Measurements from ENCODE around the gene G2E3.
"Not testable (repeated sequence)": the region's sequence is repeated elsewhere in the genome, so short reads cannot be mapped to it uniquely, and the experiment has no call there.

The G2E3 gene

DNA sequence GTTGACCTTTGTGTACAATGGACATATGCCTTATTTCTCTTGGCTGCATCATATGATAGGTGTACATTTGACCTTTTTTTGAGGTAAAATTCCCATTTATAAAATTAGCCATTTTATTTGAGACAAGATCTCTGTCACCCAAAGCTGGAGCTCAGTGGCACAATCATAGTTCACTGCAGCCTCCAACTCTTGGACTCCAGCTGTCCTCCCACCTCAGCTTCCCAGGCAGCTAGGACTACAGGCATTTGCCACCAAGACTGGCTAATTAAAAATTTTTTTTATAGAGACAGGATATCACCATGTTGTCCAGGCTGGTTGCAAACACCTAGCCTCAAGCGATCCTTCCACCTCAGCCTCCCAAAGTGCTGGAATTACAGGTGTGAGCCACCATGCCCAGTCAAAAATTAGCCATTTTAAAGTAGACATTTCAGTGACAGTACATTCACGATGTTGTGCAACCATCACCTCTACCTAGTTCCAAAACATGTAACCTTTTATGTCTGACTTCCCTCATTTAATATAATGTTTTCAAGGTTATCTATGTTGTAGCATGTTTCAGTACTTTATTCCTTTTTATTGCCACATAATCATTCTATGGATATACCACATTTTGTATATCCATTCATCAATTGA, 5.4 kb downstream of the G2E3 start:
- no peak for DNase-seq

DNA sequence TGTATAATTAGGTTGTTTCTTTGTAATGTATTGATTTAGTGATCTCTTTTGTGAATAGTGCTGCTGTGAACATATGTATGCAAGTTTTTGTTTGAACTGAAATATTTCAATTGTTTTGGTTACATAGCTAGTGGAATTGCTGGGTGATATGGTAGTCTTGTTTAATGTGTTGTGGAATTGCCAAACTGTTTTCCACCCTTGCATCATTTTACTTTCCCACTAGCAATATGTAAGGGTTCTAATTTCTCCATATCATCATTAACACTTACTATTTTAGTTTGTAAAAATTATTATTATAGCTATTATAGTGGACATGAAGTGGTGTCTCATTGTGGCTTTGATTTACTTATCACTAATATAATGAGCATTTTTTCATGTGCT, 5.9 kb downstream of the G2E3 start:
- no peak for DNase-seq

DNA sequence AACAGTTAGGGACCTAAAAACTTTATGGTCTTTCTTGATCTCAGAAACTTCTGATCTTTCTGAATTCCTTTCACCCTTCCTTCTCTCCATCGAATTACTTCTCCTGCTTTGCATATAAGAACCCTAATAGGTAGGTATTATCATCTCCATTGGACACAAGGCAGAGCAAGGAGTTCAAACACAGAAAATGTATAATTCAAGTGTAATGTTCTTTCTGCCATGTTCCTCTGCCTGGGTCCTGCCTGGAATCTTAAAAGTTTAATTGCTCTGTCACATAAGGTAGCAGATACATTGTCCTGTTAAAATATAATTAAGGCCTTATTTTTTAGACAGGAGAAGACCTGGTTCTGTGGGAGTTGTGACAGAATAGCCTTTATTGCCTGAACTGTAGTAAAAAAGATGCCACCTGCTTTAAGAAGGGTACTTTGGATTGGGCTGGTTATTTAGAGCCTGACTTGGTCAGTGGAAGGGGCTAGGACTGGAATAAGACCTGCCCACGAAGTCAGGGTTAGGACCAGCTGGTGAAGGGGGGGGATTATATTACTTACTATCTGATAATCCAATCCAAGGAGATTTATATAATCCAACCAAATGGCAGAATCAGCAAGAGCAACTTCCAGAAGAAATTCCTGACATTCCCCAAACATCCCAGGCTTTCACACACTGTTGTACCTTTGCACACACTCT, 10.4 kb downstream of the G2E3 start:
- DNase-seq: no peak

DNA sequence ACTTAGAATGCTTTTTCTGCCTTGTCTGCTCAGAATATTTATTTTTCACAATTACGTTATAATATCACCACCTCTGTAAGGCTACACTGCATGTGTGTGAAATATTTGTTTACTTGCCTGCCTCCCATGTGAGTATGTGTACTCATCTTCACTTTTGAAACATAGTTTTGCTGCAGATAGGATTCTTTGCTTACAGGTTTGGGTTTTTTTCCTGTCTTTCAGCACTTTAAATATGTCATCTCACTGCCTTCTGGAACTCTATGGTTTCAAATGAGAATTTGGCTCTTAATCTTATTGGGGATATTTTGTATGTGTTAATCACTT, 10.9 kb downstream of the G2E3 start:
- no peak for DNase-seq

DNA sequence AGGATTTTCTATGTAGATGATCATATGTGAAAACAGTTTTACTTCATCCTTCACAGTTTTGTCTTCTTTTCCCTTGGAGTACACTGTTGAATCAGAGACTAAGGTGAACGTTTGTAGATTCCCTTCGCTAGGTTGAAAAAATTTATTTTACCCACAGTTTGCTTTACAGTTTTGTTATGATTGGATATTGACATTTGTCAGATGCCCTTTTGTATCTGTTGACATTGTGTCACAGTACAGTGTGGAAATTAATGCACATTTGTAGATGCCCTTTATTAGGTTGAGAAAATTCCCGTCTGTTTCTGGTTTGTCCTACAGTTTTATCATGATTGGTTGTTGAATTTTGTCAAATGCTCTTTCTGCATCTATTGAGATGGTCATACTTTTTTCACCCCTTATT, 13.3 kb downstream of the G2E3 start:
- no peak for DNase-seq

GRCh38 chr14:30572771-30573170, 13.8 kb downstream of the G2E3 start:
- DNase-seq: no peak

DNA sequence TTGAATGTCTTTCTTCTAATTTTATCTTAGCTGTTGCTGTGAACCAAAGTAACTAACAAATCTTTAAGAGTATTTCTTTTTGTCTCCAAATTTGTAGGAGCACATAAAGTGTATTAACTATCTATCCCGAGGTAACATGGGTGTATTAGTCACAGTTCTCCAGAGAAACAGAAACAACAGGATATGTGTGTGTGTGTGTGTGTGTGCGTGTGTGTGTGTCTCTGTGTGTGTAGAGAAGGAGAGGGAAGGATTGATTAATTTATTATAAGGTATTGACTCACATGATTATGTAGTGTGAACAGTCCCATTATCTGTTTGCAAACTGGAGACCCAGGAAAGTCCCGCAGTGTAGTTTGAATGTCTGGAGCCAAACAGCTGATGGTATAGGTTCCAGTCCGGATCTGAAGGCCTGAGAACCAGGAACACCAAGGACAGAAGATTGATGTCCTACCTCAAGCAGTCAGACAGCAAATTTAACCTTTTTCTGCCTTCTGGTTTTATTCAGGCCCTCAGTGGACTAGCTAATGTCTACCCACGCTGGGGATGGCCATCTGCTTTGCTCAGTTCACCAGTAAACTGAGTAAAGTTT, 14.4 kb downstream of the G2E3 start:
- no peak for DNase-seq

DNA sequence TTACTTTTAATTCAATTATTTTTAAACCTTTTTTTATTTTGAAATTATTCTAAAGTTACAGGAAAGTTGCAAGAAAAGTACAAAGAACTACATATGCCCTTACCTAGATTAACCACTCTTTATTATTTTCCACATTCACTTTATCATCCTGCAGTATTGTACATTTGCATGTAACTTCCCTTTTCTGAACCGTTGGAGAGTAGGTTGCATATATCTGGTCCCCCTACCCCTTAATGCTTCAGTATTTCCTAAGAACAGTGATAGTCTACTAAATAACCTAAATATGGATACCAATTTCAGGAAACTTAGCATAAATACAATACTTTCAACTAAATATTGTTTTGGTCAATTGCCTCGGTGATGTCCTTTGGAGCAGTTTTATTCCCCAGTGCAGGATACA, 15.0 kb downstream of the G2E3 start:
- no peak for DNase-seq

DNA sequence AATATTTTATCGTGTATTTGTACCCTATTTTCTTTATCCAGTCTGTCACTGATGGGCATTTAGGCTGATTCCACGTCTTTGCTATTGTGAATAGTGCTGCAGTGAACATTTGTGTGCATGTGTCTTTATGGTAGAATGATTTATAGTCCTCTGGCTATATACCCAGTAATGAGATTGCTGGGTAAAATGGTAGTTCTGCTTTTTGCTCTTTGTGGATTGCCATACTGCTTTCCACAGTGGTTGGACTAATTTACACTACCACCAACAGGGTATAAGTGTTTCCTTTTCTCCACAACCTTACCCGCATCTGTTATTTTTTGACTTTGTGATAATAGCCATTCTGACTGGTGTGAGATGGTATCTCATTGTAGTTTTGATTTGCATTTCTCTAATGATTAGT, 15.8 kb downstream of the G2E3 start:
- DNase-seq: not testable (repeated sequence)

- not testable (repeated sequence) for DNase-seq
Observed at GRCh38 chr14:30576333-30576732, 17.4 kb downstream of the G2E3 start.

DNA sequence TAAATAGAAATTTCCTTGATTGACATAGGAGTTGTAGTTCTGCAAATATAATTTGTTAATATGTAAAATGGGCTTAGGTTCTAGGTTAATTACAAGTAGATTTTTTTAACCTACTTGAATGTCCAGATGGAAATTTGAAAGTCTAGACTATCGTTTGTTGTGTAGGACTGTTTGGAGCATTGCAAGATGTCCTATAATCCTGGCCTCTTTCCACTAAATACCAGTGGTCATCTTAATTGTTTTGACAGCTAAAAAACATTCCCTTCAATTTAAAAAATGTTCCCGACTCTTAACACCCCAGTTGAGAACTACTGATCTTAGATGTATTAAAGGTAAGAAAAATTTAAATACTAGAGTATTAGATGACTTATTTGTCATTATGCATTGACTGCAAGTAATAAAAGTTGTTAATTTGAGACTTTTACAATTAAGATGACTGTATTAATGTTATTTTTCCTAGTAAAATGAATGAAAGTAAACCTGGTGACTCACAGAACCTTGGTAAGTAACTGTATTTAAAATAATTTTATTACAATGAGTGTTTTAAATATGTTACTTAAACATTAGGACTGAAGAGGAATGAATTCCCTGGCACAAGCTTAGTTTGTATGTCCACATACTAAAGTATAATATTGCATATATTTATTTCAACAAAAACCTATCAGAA, 21.8 kb downstream of the G2E3 start:
- DNase-seq: no peak

DNA sequence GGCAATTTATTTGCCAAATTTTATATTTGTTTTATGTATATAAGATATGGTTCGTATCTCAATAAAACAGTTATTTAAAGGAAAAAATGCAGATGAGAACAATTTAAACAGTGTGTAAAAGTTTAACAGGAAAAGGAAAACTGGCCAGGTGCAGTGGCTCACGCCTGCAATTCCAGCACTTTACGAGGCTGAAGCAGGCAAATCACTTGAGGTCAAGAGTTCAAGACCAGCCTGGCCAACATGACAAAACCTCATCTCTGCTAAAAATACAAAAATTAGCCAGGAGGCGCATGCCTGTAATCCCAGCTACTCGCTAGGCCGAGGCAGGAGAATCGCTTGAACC, 22.3 kb downstream of the G2E3 start:
- DNase-seq: no peak

DNA sequence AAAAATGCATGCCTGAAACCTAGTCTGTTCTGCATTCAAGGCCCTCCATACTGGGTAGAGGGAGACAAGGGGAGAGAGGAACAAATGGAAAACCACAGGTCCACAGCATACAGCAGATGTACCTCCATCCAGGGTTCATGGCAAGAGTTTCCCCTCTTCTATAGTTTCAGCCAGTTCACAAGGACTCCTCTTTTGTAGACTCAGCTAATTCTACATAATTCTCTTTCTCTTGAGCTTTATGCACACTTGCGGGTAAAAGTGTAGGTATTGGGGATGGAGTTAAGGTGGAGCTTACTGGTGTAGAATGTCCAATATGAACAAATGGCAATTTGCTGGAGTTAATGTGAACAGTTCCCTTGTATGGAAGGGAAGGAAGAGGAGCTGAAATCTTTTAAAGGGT, 23.4 kb downstream of the G2E3 start:
- no peak for DNase-seq

DNA sequence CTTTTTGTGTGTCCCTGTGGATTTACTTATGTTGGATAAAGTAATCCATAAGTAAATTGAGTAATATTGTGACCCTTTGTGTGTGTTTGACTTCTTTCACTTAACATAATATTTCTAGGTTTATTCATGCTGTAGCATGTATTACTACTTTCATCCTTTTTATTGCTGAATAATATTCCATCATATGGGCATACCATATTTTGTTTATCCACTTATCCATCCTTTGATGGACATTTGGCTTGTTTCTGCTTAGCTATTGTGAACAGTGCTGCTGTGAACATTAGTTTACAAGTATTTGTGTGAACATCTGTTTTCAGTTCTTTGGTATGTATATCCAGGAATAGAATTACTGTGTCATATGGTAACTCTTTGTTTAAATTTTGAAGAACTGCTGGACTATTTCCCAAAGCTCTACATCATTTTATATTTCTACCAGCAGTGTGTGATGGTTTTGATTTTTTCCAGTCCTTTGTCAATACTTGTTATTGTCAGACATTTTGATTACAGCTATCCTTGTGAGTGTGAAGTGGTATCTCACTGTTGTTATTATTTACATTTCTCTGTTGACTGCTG, 25.2 kb downstream of the G2E3 start:
- no peak for DNase-seq

GRCh38 chr14:30585204-30585603, 26.2 kb downstream of the G2E3 start:
- no peak for DNase-seq

GRCh38 chr14:30587141-30587540, 28.2 kb downstream of the G2E3 start:
- DNase-seq: no peak

DNA sequence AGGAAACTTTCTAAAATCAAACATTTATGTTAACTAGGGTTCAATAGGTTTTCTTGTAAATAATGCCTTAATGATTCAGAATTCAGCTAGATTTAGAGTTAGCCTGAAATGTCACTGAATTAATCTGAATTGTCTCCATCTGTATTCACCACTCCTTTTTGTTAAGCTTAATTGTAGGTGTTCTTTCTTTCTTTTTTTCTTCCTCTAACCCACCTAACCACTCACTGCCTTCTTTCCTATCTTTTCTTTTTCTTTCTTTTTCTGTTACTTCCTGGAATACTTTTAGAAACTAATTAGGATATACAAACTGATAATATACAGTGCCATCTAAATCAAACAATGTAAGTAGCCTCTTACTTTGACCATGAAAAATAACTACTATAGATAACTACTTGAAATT, 29.9 kb downstream of the G2E3 start:
- DNase-seq: no peak

DNA sequence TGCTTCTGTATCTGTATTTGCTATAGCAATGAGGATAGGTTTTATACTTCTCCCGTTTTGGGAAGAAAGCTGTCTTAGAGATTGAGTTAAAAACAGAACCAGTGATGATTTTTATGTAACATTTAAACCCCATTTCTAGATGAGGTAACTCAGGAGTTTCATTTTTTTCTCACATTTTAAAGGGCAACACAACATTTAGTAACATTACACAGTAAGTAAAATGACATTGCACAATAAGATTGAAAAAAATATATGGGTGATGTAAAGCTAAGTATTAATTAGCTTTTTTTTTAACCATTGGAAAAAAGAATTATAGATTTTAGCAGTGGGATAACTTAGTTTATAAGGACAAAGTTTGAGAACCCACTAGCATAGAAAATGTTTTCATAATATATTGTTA, 38.0 kb downstream of the G2E3 start:
- DNase-seq: no peak

- DNase-seq: no peak
Observed at GRCh38 chr14:30597504-30597903, 38.5 kb downstream of the G2E3 start.

DNA sequence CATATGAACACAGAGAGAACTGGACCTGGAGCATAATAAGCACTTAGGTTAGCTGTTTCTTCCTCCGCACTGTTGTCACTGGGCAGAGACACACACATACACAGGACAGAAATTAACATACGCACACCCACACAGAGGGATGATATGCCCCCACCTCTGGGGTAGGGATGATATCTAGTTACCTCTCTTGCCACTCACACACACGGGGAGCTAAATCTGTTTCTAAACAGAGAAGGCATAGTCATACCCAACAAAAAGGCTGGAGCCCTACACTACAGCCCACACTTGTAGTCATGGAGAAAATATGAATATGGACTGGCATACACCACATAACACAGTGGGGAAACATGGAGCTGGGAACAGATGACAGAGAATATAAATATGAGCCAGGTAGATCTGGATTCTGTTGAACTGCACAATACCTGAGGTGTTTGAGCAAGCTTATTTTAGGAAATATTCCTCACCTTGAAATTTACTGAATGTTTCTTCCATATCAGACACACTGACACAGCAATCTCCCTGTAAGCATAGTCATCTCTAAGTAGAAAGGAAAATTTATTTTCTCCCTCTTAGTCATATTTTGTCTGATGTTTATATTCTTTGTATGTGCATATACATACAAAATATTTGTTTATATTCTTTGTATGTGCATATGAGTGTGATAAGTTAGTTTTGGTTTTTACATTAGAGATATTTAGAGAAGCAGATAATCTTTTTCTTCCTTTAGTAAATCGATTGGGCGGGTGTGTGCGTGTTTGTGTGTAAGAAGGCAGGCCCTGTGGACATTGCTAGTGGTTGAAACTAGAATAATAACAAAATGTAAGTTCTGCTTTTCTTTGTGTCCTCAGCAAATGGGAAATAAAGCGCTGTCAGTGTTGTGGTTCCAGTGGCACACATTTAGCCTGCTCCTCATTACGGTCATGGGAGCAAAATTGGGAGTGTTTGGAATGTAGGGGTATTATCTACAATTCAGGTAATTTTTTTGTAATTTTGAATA, 42.3 kb downstream of the G2E3 start:
- DNase-seq: no peak

GRCh38 chr14:30603402-30603801, 44.4 kb downstream of the G2E3 start:
- DNase-seq: no peak

GRCh38 chr14:30604696-30605095, 45.7 kb downstream of the G2E3 start:
- DNase-seq: not testable (repeated sequence)

Data from T-helper 1 cell (primary cell).